Vagina (tissue), 2 donors: ENCODE measurements around the gene ADAM17. TPM values are rescaled to one million over a fixed set of nuclear protein-coding genes. Genes with fewer than 3 reads are reported as not detected.

Source experiments
- DNase-seq, 2 donors: peaks; one replicate each; pipeline ENCODE4 v3.0.0-alpha.2; 2017; ENCODE audit errors: extremely low spot score in 2 of 2
- H3K27ac ChIP-seq: fragments of 200-600 bp; sonication (generic); one replicate; pipeline ENCODE4 v1.5.1; 2019
- H3K27me3 ChIP-seq: fragments of 200-600 bp; sonication (generic); one replicate; pipeline ENCODE4 v1.5.1; 2019
- H3K36me3 ChIP-seq, 2 donors: fragments of 200-600 bp; sonication (generic); one replicate each; pipeline ENCODE4 v1.5.1; 2017 to 2019
- H3K4me1 ChIP-seq: fragments of 200-600 bp; sonication (generic); one replicate; pipeline ENCODE4 v1.5.1; 2019
- H3K4me3 ChIP-seq, 2 donors: fragments of 200-600 bp; sonication (generic); 1 replicate in 1 of 2; 2 replicates in 1 of 2; pipeline ENCODE4 v1.5.1; 2016 to 2019
- H3K9me3 ChIP-seq: fragments of 200-600 bp; sonication (generic); one replicate; pipeline ENCODE4 v1.5.1; 2019
- CTCF ChIP-seq, 3 experiments: fragments of 450-650 bp in 2 of 3; fragments of 200-600 bp in 1 of 3; sonication (generic) in 1 of 3; IDR thresholded peaks; one replicate each; pipeline ENCODE4 v1.5.1; 2017 to 2019; ENCODE audit warnings: antibody characterized with exemption in 3 of 3, mild to moderate bottlenecking in 2 of 3, moderate library complexity in 2 of 3
- POLR2A ChIP-seq, 2 donors: fragments of 450-650 bp; IDR thresholded peaks; one replicate each; pipeline ENCODE4 v1.6.1; 2017; ENCODE audit warnings: antibody characterized with exemption in 2 of 2, mild to moderate bottlenecking in 2 of 2, moderate library complexity in 2 of 2
- POLR2AphosphoS5 ChIP-seq, 2 donors: sonication (generic); formaldehyde crosslinking; IDR thresholded peaks; one replicate each; pipeline ENCODE4 v1.9.0; 2017; ENCODE audit warnings: antibody characterized with exemption in 2 of 2, mild to moderate bottlenecking in 2 of 2, low read depth in 1 of 2; ENCODE audit not compliant: insufficient read depth in 1 of 2
- intact Hi-C: fragments of 100-400 bp; cut with DNase I; formaldehyde crosslinking; loops from one replicate; pipeline ENCODE4 v1.15.1; 2023
- total RNA-seq: library from RNA; depleted of rRNA; stranded (reverse); fragments of >200 nt; gene quantifications from one replicate; pipeline ENCODE4 v1.2.3, GENCODE V29; 2016

The ADAM17 gene
- total RNA-seq, 1 donor from 2014 or later = 33.4 TPM

DNA sequence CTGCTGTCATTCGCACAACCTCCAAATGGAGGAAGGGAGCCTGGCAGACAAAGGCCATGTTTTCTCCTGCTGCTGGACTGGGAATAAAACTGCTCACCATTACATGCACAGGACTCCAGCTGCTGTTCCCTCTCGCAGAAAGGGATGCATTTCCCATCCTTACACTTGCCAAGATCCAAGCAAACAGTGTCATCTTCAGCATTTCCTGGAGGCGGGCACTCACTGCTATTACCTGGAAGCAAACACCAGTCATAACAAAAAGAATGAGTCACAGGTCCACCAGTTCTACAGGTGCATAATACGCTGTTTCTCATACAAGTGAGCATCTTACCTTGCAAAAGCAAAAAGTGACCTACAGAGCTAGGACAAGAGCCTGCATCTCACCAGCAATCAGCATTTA, 58.6 kb downstream of the ADAM17 start:
- Histone ChIP-seq H3K27me3 (no peaks in the 10 kb centered on the region), H3K9me3 (no peaks in the 10 kb centered on the region), H3K4me3 (no peak overlapping the region), H3K27ac (no peak overlapping the region), H3K36me3 (peaks cover 0 to 46% of the 10 kb centered on the region in 2 donors), H3K4me1 (no peaks in the 10 kb centered on the region)
- intact Hi-C loops = no loop called here
- peak in 1 of 2 donors; percentile 34 for TF ChIP-seq POLR2AphosphoS5 (IDR thresholded peaks at IDR 0.05; ENCODE audit: insufficient read depth in 1 of 2, low read depth in 1 of 2)
- TF ChIP-seq POLR2A (IDR thresholded peaks at IDR 0.05) = no peak
- no peak for DNase-seq

GRCh38 chr2:9494081-9494480, 61.5 kb downstream of the ADAM17 start:
- H3K27me3 ChIP-seq = no peaks in the 10 kb centered on the region
- no peak overlapping the region for H3K27ac ChIP-seq
- DNase-seq = no peak
- H3K4me1 ChIP-seq = no peaks in the 10 kb centered on the region
- intact Hi-C loops = no loop called here
- TF ChIP-seq POLR2AphosphoS5 (IDR thresholded peaks at IDR 0.05; ENCODE audit: insufficient read depth in 1 of 2, low read depth in 1 of 2) (no peak), CTCF (IDR thresholded peaks at IDR 0.05) (no peak)
- H3K4me3 ChIP-seq = no peak overlapping the region
- no peaks in the 10 kb centered on the region for H3K9me3 ChIP-seq
- H3K36me3 ChIP-seq = peaks cover 0 to 70% of the 10 kb centered on the region in 2 donors

- DNase-seq = no peak
- intact Hi-C loops = no loop called here
- Histone ChIP-seq H3K27ac (no peak overlapping the region), H3K27me3 (no peaks in the 10 kb centered on the region), H3K4me1 (no peaks in the 10 kb centered on the region), H3K4me3 (no peak overlapping the region), H3K36me3 (peaks cover 0 to 75% of the 10 kb centered on the region in 2 donors), H3K9me3 (no peaks in the 10 kb centered on the region)
- TF ChIP-seq POLR2AphosphoS5 (IDR thresholded peaks at IDR 0.05; ENCODE audit: insufficient read depth in 1 of 2, low read depth in 1 of 2) = no peak
- no peak for TF ChIP-seq CTCF (IDR thresholded peaks at IDR 0.05)
- no peak for TF ChIP-seq POLR2A (IDR thresholded peaks at IDR 0.05)
Measured at GRCh38 chr2:9493478-9493877, 62.2 kb downstream of the ADAM17 start.

GRCh38 chr2:9492927-9493326, 62.7 kb downstream of the ADAM17 start:
- Histone ChIP-seq H3K27me3 (no peaks in the 10 kb centered on the region), H3K9me3 (no peaks in the 10 kb centered on the region), H3K4me1 (no peaks in the 10 kb centered on the region), H3K4me3 (no peak overlapping the region), H3K27ac (no peak overlapping the region), H3K36me3 (peaks cover 0 to 79% of the 10 kb centered on the region in 2 donors)
- intact Hi-C loops = no loop called here
- DNase-seq = no peak
- TF ChIP-seq CTCF (IDR thresholded peaks at IDR 0.05) = no peak
- TF ChIP-seq POLR2AphosphoS5 (IDR thresholded peaks at IDR 0.05; ENCODE audit: insufficient read depth in 1 of 2, low read depth in 1 of 2) = no peak
- no peak for TF ChIP-seq POLR2A (IDR thresholded peaks at IDR 0.05)

DNA sequence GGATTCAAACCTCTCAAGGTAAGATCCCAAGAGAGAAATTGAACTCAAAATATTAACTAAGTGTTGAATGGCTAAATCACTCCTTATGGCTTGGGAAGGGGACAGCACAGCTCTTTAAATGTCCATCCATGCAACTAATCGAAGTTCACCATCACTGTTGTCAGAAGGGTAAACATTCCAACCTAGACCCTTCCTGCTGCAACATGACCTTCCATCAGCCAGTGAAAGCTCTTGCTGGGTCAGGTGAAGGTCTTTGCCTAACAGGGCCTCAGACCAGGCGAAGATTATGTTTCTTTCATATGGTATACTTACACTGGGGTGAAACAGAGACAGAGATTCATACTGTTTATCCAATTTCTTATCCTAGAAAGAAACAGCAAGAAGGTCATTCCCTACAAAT, 64.8 kb downstream of the ADAM17 start:
- Histone ChIP-seq H3K27me3 (no peaks in the 10 kb centered on the region), H3K36me3 (peaks cover 3 to 92% of the 10 kb centered on the region in 2 donors), H3K4me3 (no peak overlapping the region), H3K27ac (no peak overlapping the region), H3K9me3 (no peaks in the 10 kb centered on the region), H3K4me1 (no peaks in the 10 kb centered on the region)
- intact Hi-C loops = no loop called here
- TF ChIP-seq POLR2A (IDR thresholded peaks at IDR 0.05) (no peak), CTCF (IDR thresholded peaks at IDR 0.05) (no peak), POLR2AphosphoS5 (IDR thresholded peaks at IDR 0.05; ENCODE audit: insufficient read depth in 1 of 2, low read depth in 1 of 2) (no peak)
- DNase-seq = no peak
